Fibroblast of skin of right biceps (primary cell): ENCODE results near the gene UBALD2.
"Not testable (repeated sequence)": the region's sequence is repeated elsewhere in the genome, so short reads cannot be mapped to it uniquely, and the experiment has no call there.

ENCODE experiments used
- DNase-seq: peaks from one replicate; pipeline ENCODE4 v3.0.0-alpha.2; 2013

UBALD2 gene

DNA sequence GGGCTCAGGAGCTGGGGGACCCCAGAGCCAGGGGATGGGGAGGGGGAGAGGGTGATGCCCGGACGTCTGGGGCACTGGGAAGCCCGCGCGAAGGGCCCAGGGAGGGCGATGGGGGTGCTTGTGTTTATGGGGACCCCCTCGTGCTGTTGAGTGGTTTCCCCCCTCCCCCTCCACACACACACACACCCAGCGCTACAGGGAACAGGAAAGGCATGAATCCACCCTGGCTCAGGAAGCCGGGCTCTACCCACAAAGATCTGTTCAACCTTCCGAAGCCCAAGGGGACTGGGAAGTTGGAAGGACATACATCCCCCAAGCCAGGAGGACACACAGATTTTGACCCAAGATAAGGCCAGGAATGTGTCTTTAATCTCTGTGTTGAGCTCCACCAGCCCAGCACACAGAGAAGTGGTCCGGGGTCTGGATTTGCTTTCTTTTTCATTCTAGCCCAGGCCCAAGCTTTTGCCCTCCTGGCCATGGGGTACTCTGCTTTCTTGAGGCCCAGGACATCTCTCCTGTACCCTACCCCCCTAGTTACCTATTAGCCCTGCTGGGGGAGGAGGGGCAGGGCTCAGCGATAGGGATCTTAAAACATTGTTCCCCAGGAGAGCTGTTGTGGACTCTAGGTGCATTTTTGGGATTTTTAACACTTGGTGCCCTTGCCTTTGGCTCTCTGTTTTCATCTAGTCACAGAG, 1.2 kb downstream of the UBALD2 start:
- peak; percentile 54 for DNase-seq

DNA sequence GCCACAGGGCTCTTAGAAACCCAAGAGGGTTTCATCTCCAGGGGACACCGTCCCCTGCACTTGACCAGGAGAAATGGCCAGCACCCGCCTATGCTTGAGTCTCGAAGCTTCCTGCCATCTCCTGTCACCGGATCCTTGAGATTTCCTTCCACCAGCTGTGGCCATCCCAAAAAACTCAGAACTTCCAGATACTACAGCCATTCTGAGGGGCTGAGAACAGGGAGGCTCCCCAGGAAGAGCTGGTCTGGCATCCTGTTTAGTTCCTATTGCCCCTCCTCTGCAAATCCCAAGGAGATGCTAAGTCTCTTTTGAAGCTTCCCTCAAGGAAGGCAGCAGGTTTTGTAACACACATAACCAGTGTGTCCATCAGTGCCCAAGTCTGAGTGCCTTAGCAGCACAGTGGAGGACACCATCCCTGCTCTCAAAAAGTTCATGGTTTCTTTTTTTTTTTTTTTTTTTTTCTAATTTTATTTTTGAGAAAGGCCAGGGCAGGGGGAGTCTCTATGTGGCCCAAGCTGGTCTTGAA, 2.0 kb downstream of the UBALD2 start:
- DNase-seq = no peak

GRCh38 chr17:76267581-76268001, 2.4 kb downstream of the UBALD2 start:
- DNase-seq = not testable (repeated sequence)

GRCh38 chr17:76268015-76268749, 3.0 kb downstream of the UBALD2 start:
- peak; percentile 84 for DNase-seq

- DNase-seq = no peak
Measured at GRCh38 chr17:76268991-76269981, 4.1 kb downstream of the UBALD2 start.

GRCh38 chr17:76270127-76270592, 5.0 kb downstream of the UBALD2 start:
- DNase-seq = no peak

GRCh38 chr17:76270770-76271668, 5.9 kb downstream of the UBALD2 start:
- no peak for DNase-seq

DNA sequence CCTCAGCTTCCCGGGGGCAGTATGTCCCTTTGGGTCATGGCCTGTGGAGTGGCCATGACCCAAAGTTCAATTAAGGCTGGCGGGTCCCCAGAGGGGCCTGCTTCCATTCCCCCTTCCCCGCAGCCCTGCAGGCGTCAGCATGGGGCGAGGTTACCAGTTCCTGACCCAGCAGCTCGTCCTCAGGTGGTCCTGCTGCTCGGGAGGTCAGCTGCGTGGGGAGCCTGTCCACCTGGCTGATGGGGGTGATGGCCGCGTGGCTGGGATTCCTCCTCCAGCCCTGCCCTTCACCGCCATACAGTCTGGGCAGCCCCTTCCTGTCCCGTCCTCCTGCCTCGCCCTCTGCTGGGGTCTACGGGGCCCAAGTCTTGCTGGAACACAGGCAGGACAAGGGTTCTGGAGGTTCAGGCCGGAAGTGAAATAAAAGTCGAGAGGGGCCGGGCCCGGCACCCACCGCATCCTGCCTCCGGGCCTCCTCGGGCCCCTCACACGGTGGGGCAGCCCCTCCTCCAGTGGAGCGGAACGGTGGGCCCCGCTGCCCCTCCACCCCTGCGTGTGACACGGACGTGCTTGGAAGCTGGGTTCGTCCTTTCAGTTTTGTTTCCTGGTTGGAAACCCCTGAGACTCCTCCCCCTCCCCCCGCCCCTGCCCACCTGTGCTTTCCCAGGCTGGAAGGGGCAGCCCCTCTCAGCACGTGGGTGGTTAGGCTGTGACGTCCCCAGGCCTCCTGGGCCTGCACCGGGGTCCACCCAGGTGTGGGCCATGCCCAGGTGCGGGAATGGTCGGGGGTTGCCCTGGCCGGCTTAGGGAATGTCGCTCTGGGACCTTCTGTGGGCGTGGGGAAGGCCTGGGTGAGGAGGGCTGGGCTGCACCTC, 6.8 kb downstream of the UBALD2 start:
- DNase-seq = no peak

DNA sequence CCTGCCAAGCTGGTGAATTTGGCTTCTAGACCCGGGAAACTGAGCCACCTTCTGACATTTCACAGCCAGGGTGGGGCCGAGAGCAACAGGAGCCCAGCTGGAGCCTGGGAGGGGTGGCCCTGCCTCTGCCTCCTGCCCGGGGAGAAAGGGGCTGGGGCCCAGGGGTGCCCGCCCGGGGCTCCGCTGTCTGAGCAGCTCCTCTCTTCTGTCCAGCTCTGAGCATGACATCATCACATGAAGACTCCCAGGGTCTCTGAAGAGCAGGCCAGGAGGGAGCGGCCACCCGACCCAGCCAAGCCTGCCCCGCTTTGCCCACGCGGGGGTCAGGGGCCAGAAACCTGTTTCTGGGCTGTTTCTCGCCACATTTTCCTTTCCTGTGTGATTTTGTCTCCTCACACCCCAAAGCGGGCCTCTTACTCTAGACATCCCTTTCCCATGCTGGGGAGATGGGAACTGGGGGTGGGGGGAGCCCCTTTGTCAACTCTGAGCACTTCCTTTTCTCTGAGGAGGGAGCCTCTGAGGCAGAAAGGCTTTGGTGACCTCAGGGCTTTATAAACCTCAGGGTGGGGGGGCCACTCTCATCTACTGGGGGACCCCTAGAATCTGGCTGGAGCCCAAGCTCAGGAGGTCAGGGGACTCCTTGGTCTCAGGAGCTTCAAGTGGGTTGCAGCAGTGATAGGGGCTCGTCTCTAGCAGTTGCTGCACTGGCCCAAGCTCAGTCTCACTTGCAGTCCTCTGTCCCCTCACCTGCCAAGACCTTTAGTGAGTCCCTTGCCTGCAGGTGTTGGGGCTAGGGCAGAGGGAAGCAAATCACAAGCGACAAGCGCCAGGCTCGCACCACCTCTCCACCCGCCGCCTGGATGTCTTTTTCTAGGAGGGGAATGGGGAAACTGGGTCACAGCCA, 7.6 kb downstream of the UBALD2 start:
- no peak for DNase-seq

GRCh38 chr17:76273445-76274111, 8.4 kb downstream of the UBALD2 start:
- no peak for DNase-seq

DNA sequence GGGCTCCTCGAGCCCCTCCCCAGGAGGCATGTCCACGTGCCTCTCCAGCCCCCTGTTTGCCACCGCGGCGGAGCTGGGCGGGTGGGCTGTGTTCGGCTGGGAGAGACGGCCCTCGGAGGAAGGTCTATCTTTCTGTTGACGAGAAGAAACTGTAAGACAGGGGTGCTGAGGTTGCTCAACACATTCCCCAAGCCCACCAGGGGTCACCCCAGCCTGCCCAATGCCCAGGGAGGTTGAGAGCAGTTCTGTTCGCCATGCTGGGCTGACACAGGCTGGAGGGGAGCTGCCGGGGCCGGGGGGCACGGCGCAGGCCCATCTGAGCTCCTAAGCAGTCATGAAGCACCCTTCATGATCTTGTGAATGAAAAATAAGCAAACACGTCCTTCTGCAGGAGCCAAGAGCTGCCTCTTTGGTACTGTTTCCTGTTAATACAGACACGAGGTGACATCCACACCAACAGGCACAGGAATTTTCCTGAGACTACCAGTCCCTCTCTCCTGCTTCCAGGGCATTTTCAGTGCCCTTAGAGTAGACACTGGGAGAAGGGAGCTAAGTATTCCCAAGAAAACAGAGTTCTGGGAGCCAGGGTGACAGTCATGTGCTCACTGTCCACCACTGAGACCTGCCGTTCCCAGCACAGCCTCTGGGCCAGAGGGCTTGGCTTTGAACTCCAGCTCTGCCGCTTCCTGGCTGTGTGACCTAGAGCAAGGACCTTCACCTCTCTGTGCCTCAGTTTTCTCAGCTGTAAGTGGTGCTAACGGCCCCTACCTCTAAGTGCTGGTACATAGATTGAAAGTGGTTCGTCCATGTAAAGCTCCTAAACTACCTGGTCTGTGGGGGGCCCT, 9.2 kb downstream of the UBALD2 start:
- DNase-seq = no peak

DNA sequence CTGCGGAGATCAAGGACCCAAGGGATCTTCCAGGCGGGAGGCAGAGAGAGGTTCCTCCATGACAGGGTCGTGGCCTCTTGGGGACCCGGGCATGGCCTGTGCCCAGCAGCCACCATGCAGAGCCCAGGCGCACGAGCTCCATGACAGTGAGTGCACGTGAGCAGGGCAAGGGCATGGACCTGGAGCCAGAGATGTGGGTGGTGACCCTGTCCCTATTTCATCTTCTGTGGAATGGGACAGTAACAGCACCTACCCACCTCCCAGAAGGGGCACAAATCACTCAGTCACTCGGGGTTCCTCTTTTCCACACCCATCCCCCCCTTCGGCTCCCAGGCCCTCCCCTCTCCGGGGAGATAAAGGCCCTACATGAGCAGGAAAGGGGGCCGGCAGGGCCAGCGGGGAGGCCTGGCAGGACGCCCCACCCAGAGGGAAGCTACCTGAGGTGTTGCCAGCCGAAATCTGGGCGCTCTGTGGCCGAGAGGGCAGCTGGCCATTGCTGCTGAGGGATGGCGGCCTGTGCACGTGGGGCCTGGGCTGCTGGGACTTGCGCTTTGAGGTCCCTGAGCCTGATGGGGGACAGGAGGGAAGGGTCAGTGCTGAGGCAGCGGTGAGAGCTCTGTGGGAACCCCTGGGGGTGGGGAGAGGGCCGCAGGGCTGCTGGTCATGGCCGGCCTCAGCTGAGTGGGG, 10.4 kb downstream of the UBALD2 start:
- DNase-seq = no peak

DNA sequence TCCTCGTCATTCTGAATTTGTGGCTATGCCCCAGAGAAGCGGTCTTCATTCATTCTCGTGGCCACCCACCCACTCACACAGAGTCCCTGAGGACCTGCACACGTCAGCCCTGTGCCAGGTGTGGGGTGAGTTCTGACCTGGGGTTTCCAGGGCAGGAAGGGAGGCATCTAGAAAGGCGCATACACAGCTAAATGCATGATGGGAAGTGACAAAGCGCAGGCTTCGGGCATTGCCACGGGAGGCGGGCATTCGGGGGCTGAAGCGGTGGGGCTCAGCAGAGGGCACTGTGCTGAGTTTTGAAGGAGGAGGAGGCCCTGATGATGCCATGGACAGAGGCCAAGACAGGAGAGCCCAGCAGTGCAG, 10.9 kb downstream of the UBALD2 start:
- no peak for DNase-seq

DNA sequence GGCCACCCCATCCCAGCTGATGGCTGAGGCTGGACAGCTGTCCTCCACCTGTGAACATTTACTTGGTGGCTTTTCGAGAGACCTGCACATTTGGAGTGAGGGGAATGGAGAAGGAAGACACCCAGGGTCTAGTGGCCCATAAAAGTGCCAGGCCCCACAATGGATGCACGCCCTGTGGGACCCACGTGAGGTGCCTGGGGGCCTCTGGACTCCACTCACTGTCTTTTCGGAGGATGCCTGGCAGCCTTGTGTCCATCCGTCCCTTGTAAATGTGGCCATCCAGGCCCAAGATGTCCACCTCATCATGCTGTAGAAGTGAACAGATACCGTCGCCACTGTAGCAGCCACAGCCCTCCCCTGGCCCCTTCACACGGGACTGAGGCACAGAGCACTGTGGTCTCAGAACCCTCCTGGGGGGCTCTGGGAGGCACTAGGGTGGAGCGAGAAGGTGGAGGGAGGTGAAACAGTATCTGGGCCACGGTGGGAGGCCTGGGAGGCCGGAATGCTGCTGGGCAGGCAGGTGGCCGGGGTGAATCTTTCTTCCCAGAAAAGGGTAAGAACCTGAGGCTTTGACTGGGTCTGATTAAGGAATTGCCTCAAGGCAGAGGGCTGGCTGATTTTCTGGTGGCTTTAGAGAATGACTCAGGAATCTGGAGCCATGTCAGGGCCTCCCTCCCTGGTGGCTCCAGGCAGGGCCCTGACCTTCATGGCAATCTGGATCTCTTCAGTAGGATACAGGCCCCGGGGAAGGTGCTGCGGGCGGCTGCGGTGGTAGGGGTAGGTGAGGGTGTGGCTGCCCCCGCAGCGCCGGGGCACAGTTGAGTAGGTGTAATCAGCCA, 11.5 kb downstream of the UBALD2 start:
- DNase-seq = no peak

GRCh38 chr17:76277300-76278267, 12.4 kb downstream of the UBALD2 start:
- no peak for DNase-seq
